Left cardiac atrium (tissue), 4 donors: ENCODE measurements around the gene RIMBP3B. TPM values are rescaled to one million over a fixed set of nuclear protein-coding genes. Genes with fewer than 3 reads are reported as not detected.
"Not testable (repeated sequence)": the region's sequence is repeated elsewhere in the genome, so short reads cannot be mapped to it uniquely, and the experiment has no call there.

Experiments used
- ATAC-seq, 2 donors: fragments of 200-7000 bp; cut with Tn5 transposase; one replicate each; pipeline ENCODE4 v1.9.1; 2020; ENCODE audit warnings: mild to moderate bottlenecking in 2 of 2, moderate library complexity in 2 of 2
- DNase-seq: peaks from one replicate; pipeline ENCODE4 v3.0.0-alpha.2; 2020
- intact Hi-C, 2 donors: fragments of 100-400 bp; cut with DNase I; formaldehyde crosslinking; loops; one replicate each; pipeline versions ENCODE4 v1.14.1 to v1.15.1; 2022 to 2023
- long read RNA-seq: library from polyadenylated mRNA; unstranded; transcript quantifications from one replicate; pipeline ENCODE4 v2.0.0, GENCODE V29; 2021
- total RNA-seq, 2 donors: library from RNA; stranded (reverse); fragmentation: NEBNext Ultra II Directional; extraction: Animal tissue kit (Norgen Biotek cat#: 25700); gene quantifications; one replicate each; pipeline ENCODE4 v1.2.1, GENCODE V29; 2021
- donor health status: DM: no; HTN: yes; CAD: no.
- donor health status: DM: no; HTN: yes; CAD: no; lungs with severe emphysema.
- donor health status: DM: yes; HTN: yes; CAD: no.
- donor health status: Dilated cardiomyopathy.

Gene RIMBP3B
- total RNA-seq: under 1 TPM in 1 of 2 donors, not detected in 1; 0.06 TPM
- long read RNA-seq: 0 reads

GRCh38 chr22:21383701-21384467, at the start of gene RIMBP3B:
RIMBP3B (plus strand) TSS chr22:21383751; CDS start chr22:21383859, 108 bp downstream.
- peak; percentile 86 to 89 for ATAC-seq
- DNase-seq, intact Hi-C loops: not testable (repeated sequence)

- ATAC-seq, intact Hi-C loops, DNase-seq: not testable (repeated sequence)
Measured at GRCh38 chr22:21357527-21357926, 26.0 kb upstream of the RIMBP3B start.

GRCh38 chr22:21360525-21360924, 23.0 kb upstream of the RIMBP3B start:
- DNase-seq, ATAC-seq, intact Hi-C loops: not testable (repeated sequence)

GRCh38 chr22:21362473-21362872, 21.1 kb upstream of the RIMBP3B start:
- intact Hi-C loops, DNase-seq: not testable (repeated sequence)
- ATAC-seq: peak in 1 of 2 donors; percentile 21

- ATAC-seq, DNase-seq, intact Hi-C loops: not testable (repeated sequence)
Measured at GRCh38 chr22:21363061-21363460, 20.5 kb upstream of the RIMBP3B start.

- intact Hi-C loops, DNase-seq, ATAC-seq: not testable (repeated sequence)
Measured at GRCh38 chr22:21363803-21364202, 19.7 kb upstream of the RIMBP3B start.

- intact Hi-C loops, ATAC-seq, DNase-seq: not testable (repeated sequence)
Measured at GRCh38 chr22:21364362-21364761, 19.2 kb upstream of the RIMBP3B start.

GRCh38 chr22:21365337-21365736, 18.2 kb upstream of the RIMBP3B start:
- ATAC-seq, intact Hi-C loops: not testable (repeated sequence)

GRCh38 chr22:21368603-21369310, 14.8 kb upstream of the RIMBP3B start:
- ATAC-seq, DNase-seq, intact Hi-C loops: not testable (repeated sequence)

More at GRCh38 chr22:21365337-21365736, 18.2 kb upstream of the RIMBP3B start:
- not testable (repeated sequence) for DNase-seq

- DNase-seq, intact Hi-C loops, ATAC-seq: not testable (repeated sequence)
Measured at GRCh38 chr22:21375880-21376279, 7.7 kb upstream of the RIMBP3B start.

GRCh38 chr22:21384468-21385357, 1.2 kb downstream of the RIMBP3B start:
- DNase-seq, intact Hi-C loops: not testable (repeated sequence)
- ATAC-seq: peak; percentile 66 to 69

GRCh38 chr22:21389480-21389879, 5.9 kb downstream of the RIMBP3B start:
- intact Hi-C loops, DNase-seq: not testable (repeated sequence)
- peak; percentile 29 to 44 for ATAC-seq

- DNase-seq, ATAC-seq: not testable (repeated sequence)
Measured at GRCh38 chr22:21390013-21390412, 6.5 kb downstream of the RIMBP3B start.

GRCh38 chr22:21394613-21395012, 11.1 kb downstream of the RIMBP3B start:
- not testable (repeated sequence) for DNase-seq, ATAC-seq

More at GRCh38 chr22:21390013-21390412, 6.5 kb downstream of the RIMBP3B start:
- intact Hi-C loops: not testable (repeated sequence)

GRCh38 chr22:21401197-21401969, 17.8 kb downstream of the RIMBP3B start:
- intact Hi-C loops, ATAC-seq, DNase-seq: not testable (repeated sequence)

More at GRCh38 chr22:21394613-21395012, 11.1 kb downstream of the RIMBP3B start:
- intact Hi-C loops: not testable (repeated sequence)

- DNase-seq, intact Hi-C loops: not testable (repeated sequence)
- peak in 1 of 2 donors; percentile 28 for ATAC-seq
Measured at GRCh38 chr22:21402763-21403314, 19.3 kb downstream of the RIMBP3B start.

GRCh38 chr22:21407139-21407538, 23.6 kb downstream of the RIMBP3B start:
- intact Hi-C loops, ATAC-seq, DNase-seq: not testable (repeated sequence)
